Esophagus (tissue), 2 donors: Measurements from ENCODE around the gene SGIP1. TPM values are rescaled to one million over a fixed set of nuclear protein-coding genes. Genes with fewer than 3 reads are reported as not detected.
"Not testable (repeated sequence)": the region's sequence is repeated elsewhere in the genome, so short reads cannot be mapped to it uniquely, and the experiment has no call there.

Experiments used
- H3K27ac ChIP-seq, 2 donors: one replicate each; pipeline ENCODE4 v1.5.1; 2013; ENCODE audit warnings: low read depth in 2 of 2, mild to moderate bottlenecking in 2 of 2, inconsistent platforms in 1 of 2, low read length in 1 of 2, moderate library complexity in 1 of 2
- H3K27me3 ChIP-seq, 2 donors: one replicate each; pipeline ENCODE4 v1.6.1; 2013; ENCODE audit warnings: low read length in 2 of 2, control low read depth in 1 of 2, mild to moderate bottlenecking in 1 of 2; ENCODE audit not compliant: insufficient read depth in 2 of 2, control insufficient read depth in 1 of 2
- H3K36me3 ChIP-seq, 2 donors: one replicate each; pipeline ENCODE4 v1.6.1; 2013; ENCODE audit warnings: low read length in 1 of 2; ENCODE audit not compliant: control insufficient read depth in 2 of 2, insufficient read depth in 2 of 2
- H3K4me1 ChIP-seq, 2 donors: one replicate each; pipeline ENCODE4 v1.6.1; 2013; ENCODE audit warnings: low read length in 1 of 2; ENCODE audit not compliant: control insufficient read depth in 2 of 2, insufficient read depth in 2 of 2
- H3K4me3 ChIP-seq, 2 donors: one replicate each; pipeline ENCODE4 v1.5.1; 2013; ENCODE audit warnings: low read length in 2 of 2, mild to moderate bottlenecking in 2 of 2, low read depth in 1 of 2, moderate library complexity in 1 of 2
- H3K9me3 ChIP-seq, 2 donors: one replicate each; pipeline ENCODE4 v1.6.1; 2013; ENCODE audit warnings: mild to moderate bottlenecking in 2 of 2, low read depth in 1 of 2, low read length in 1 of 2, moderate library complexity in 1 of 2; ENCODE audit not compliant: control insufficient read depth in 2 of 2, insufficient read depth in 1 of 2
- WGBS, 2 donors: extraction: QIAGEN DNeasy Blood & Tissue Kit; methylation state at CpG; one replicate each; pipeline ENCODE4 v1.1.7; 2013; 5-methylcytosine and 5-hydroxymethylcytosine counted together
- polyA plus RNA-seq, 2 donors: library from polyadenylated mRNA; stranded (reverse); fragments of 200-250 nt; gene quantifications; one replicate each; pipeline ENCODE4 v1.2.3, GENCODE V29; 2013
- donor health status: healthy with polysubstance abuse.
- donor health status: Bipolar disorder and iron deficiency.

The SGIP1 gene
- polyA plus RNA-seq, 2 donors = 0.90 to 1.1 TPM

GRCh38 chr1:66728021-66728420 is 194.1 kb downstream of the SGIP1 start:
- no peak overlapping the region for H3K27ac ChIP-seq
- no peak overlapping the region for H3K4me3 ChIP-seq
- H3K27me3 ChIP-seq = no peaks in the 10 kb centered on the region
- WGBS, 2 donors = 62 to 68% methylated on average over 2 of the region's 2 CpGs
- H3K36me3 ChIP-seq = no peaks in the 10 kb centered on the region
- H3K4me1 ChIP-seq = peaks cover 0 to 2% of the 10 kb centered on the region in 2 donors
- H3K9me3 ChIP-seq = no peaks in the 10 kb centered on the region

DNA sequence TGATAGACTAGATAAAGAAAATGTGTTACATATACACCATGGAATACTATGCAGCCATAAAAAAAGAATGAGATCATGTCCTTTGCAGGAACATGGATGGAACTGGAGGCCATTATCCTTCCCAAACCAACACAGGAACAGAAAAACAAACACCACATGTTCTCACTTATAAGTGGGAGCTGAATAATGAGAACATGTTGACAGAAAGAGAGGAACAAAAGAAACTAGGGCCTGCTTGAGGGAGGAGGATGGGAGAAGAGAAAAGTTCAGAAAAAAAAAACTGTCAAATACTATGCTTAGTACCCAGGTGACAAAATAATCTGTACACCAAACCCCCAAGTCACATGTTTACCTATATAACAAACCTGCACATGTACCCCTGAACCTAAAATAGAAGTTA is 194.8 kb downstream of the SGIP1 start:
- not testable (repeated sequence) for H3K4me3 ChIP-seq, H3K36me3 ChIP-seq, H3K27ac ChIP-seq, H3K27me3 ChIP-seq, H3K4me1 ChIP-seq, H3K9me3 ChIP-seq

- Histone ChIP-seq H3K4me1 (peaks cover 0 to 2% of the 10 kb centered on the region in 2 donors), H3K9me3 (no peaks in the 10 kb centered on the region), H3K27ac (no peak overlapping the region), H3K36me3 (no peaks in the 10 kb centered on the region), H3K4me3 (no peak overlapping the region), H3K27me3 (no peaks in the 10 kb centered on the region)
- WGBS, 2 donors = 40 to 56% methylated on average over 6 of the region's 6 CpGs
Observed at GRCh38 chr1:66729119-66729518, 195.2 kb downstream of the SGIP1 start.

GRCh38 chr1:66729523-66729922 is 195.6 kb downstream of the SGIP1 start:
- Histone ChIP-seq H3K9me3 (no peaks in the 10 kb centered on the region), H3K36me3 (no peaks in the 10 kb centered on the region), H3K4me1 (peaks cover 0 to 2% of the 10 kb centered on the region in 2 donors), H3K4me3 (no peak overlapping the region), H3K27me3 (no peaks in the 10 kb centered on the region), H3K27ac (no peak overlapping the region)
- 77 to 79% methylated on average over 3 of the region's 3 CpGs for WGBS, 2 donors

GRCh38 chr1:66730462-66730861 is 196.5 kb downstream of the SGIP1 start:
- Histone ChIP-seq H3K9me3 (no peaks in the 10 kb centered on the region), H3K4me3 (no peak overlapping the region), H3K27ac (no peak overlapping the region), H3K36me3 (no peaks in the 10 kb centered on the region), H3K27me3 (no peaks in the 10 kb centered on the region), H3K4me1 (peaks cover 0 to 2% of the 10 kb centered on the region in 2 donors)
- 67 to 76% methylated on average over 2 of the region's 2 CpGs for WGBS, 2 donors

GRCh38 chr1:66731170-66731865 is 197.4 kb downstream of the SGIP1 start:
- Histone ChIP-seq H3K36me3 (no peaks in the 10 kb centered on the region), H3K9me3 (no peaks in the 10 kb centered on the region), H3K27me3 (no peaks in the 10 kb centered on the region), H3K4me3 (no peak overlapping the region), H3K4me1 (no peaks in the 10 kb centered on the region), H3K27ac (no peak overlapping the region)
- 65 to 72% methylated on average over 4 of the region's 4 CpGs for WGBS, 2 donors

DNA sequence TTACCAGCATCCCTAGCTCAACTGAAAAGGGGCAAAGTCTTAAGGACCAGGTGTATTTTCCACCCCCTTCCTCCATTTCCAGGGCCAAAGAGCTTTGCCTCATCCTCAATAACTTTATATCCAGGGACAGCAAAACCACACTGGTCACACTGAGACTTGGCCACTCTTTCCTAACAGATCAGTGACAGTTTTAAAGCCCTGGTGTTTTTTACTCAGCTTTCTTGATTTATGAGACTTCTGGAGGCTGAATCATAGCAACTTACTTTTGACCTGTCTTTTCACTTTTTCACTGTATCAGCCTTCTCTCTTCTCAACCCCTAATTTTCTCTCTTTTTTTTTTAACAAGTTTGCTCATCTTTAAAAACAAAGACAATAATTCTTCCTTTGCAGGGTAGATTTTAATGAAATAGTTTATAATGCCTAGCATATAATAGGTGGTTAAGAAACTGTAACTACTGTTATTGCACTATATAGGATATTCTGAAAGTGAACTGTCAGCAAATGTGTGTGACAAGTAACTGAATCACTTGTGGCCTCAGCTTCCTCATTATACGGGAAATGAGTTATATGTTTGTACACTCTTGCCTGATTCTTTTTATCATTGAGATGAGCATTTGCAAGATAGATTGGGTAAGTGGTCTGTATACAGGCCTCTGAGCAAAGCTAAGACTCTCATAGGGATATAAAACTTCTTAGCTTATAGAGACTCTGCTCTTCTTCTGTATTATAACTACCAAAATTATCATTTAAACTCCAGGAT is 198.6 kb downstream of the SGIP1 start:
- Histone ChIP-seq H3K27me3 (no peaks in the 10 kb centered on the region), H3K4me1 (no peaks in the 10 kb centered on the region), H3K4me3 (no peak overlapping the region), H3K9me3 (no peaks in the 10 kb centered on the region), H3K36me3 (no peaks in the 10 kb centered on the region), H3K27ac (no peak overlapping the region)
- 0 to 2% methylated on average over 1 of the region's 1 CpG for WGBS, 2 donors

GRCh38 chr1:66733348-66734017 is 199.5 kb downstream of the SGIP1 start:
- 51 to 55% methylated on average over 7 of the region's 7 CpGs for WGBS, 2 donors
- Histone ChIP-seq H3K36me3 (no peaks in the 10 kb centered on the region), H3K4me1 (no peaks in the 10 kb centered on the region), H3K4me3 (no peak overlapping the region), H3K27ac (no peak overlapping the region), H3K9me3 (no peaks in the 10 kb centered on the region), H3K27me3 (no peaks in the 10 kb centered on the region)

DNA sequence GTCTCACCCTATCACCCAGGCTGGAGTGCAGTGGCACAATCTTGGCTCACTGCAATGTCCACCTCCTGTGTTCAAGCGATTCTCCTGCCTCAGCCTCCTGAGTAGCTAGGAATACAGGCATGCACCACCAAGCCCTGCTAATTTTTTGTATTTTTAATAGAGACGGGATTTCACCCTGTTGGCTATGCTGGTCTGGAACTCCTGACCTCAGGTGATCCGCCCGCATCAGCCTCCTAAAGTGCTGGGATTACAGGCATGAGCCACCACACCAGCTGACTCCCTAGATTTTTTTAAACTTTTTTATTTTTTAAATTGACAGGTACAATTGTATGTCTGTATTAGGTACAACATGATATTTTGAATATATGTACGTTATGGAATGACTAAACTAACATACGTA is 200.6 kb downstream of the SGIP1 start:
- not testable (repeated sequence) for H3K36me3 ChIP-seq, H3K4me1 ChIP-seq, H3K9me3 ChIP-seq, H3K27ac ChIP-seq, H3K27me3 ChIP-seq, H3K4me3 ChIP-seq
- WGBS, 2 donors = 68 to 77% methylated on average over 6 of the region's 6 CpGs
